Bronchial epithelial cell (primary cell): ENCODE results near the gene DLX4. TPM values are rescaled to one million over a fixed set of nuclear protein-coding genes. Genes with fewer than 3 reads are reported as not detected.
A peak's percentile ranks its signal among the peaks of the same experiment; 100 is the strongest.

Experiments
- DNase-seq: peaks from one replicate; pipeline ENCODE4 v3.0.0-alpha.2; 2010; ENCODE audit warnings: low read depth
- FAIRE-seq: peaks from 2 replicates; lab custom pipeline; 2011; peaks lifted over from hg19 to GRCh38; lab: Jason Lieb, UNC
- H3K27me3 ChIP-seq: 2 replicates; pipeline ENCODE4 v1.5.1; 2011; ENCODE audit warnings: low read length; ENCODE audit not compliant: control insufficient read depth, insufficient read depth
- H3K36me3 ChIP-seq: 2 replicates; pipeline ENCODE4 v1.5.1; 2011; ENCODE audit warnings: low read length; ENCODE audit not compliant: control insufficient read depth, insufficient read depth
- H3K4me3 ChIP-seq: 2 replicates; pipeline ENCODE4 v1.5.1; 2011; ENCODE audit warnings: mild to moderate bottlenecking, low read depth, low read length, control low read depth
- CTCF ChIP-seq: IDR thresholded peaks from 2 replicates; pipeline ENCODE4 v1.5.1; 2011; ENCODE audit warnings: mild to moderate bottlenecking, moderate library complexity, low read length, control low read depth, inconsistent platforms; ENCODE audit not compliant: insufficient read depth, severe bottlenecking
- total RNA-seq: library from RNA; depleted of rRNA; stranded (reverse); fragments of >200 nt; gene quantifications from 2 replicates; pipeline ENCODE4 v1.2.1, GENCODE V29; 2014

DLX4 gene
- total RNA-seq, 1 donor from 2014 or later = not detected

GRCh38 chr17:49925921-49926320, 43.1 kb upstream of the DLX4 start:
- Histone ChIP-seq H3K27me3 (peaks cover 9% of the 10 kb centered on the region), H3K4me3 (no peak overlapping the region), H3K36me3 (no peaks in the 10 kb centered on the region)
- no peak for TF ChIP-seq CTCF
- no peak for FAIRE-seq
- DNase-seq = no peak

GRCh38 chr17:49926886-49927285, 42.1 kb upstream of the DLX4 start:
- TF ChIP-seq CTCF = no peak
- DNase-seq (no peak), FAIRE-seq (no peak)
- Histone ChIP-seq H3K27me3 (peaks cover 7% of the 10 kb centered on the region), H3K36me3 (no peaks in the 10 kb centered on the region), H3K4me3 (no peak overlapping the region)

- TF ChIP-seq CTCF = no peak
- no peak for FAIRE-seq
- Histone ChIP-seq H3K27me3 (peaks cover 7% of the 10 kb centered on the region), H3K4me3 (no peak overlapping the region), H3K36me3 (no peaks in the 10 kb centered on the region)
- DNase-seq = no peak
These were observed 40.7 kb upstream of the DLX4 start for GRCh38 chr17:49928126-49928800.

- peak; percentile 3 for DNase-seq
These were observed 40.0 kb upstream of the DLX4 start for GRCh38 chr17:49928837-49929475.

GRCh38 chr17:49930880-49931279, 38.1 kb upstream of the DLX4 start:
- peaks cover 15% of the 10 kb centered on the region for H3K27me3 ChIP-seq
- no peak overlapping the region for H3K4me3 ChIP-seq
- FAIRE-seq (no peak), DNase-seq (no peak)
- TF ChIP-seq CTCF = no peak
- no peaks in the 10 kb centered on the region for H3K36me3 ChIP-seq

More at GRCh38 chr17:49928837-49929475, 40.0 kb upstream of the DLX4 start:
- peak; percentile 18 for FAIRE-seq
- no peak for TF ChIP-seq CTCF
- no peaks in the 10 kb centered on the region for H3K36me3 ChIP-seq
- no peak overlapping the region for H3K4me3 ChIP-seq
- peaks cover 10% of the 10 kb centered on the region for H3K27me3 ChIP-seq
